CD14-positive monocyte (primary cell): Measurements from ENCODE around the gene MDH1B. TPM values are rescaled to one million over a fixed set of nuclear protein-coding genes. Genes with fewer than 3 reads are reported as not detected.

Source experiments
- DNase-seq, 3 donors: peaks; one replicate each; pipeline ENCODE4 v3.0.0-alpha.2; 2011 to 2022
- H2AFZ ChIP-seq: 2 replicates; pipeline ENCODE4 v1.6.0; 2012; ENCODE audit warnings: mild to moderate bottlenecking, low read depth, low read length, inconsistent platforms; ENCODE audit not compliant: insufficient read depth, poor library complexity, severe bottlenecking
- H3K27ac ChIP-seq, 2 donors: 1 replicate in 1 of 2; 2 replicates in 1 of 2; pipeline ENCODE4 v1.5.1; 2012 to 2013; ENCODE audit warnings: low read length in 2 of 2, control low read depth in 1 of 2, inconsistent platforms in 1 of 2, low read depth in 1 of 2, mild to moderate bottlenecking in 1 of 2
- H3K27me3 ChIP-seq, 2 donors: one replicate each; pipeline versions ENCODE4 v1.6.0 to v1.6.1; 2011 to 2013; ENCODE audit warnings: low read length in 2 of 2; ENCODE audit not compliant: control insufficient read depth in 2 of 2, insufficient read depth in 2 of 2
- H3K36me3 ChIP-seq, 2 donors: replicated peaks in 1 of 2; 1 replicate in 1 of 2; 2 replicates in 1 of 2; pipeline versions ENCODE4 v1.5.1 to v1.6.1; 2012 to 2013; ENCODE audit warnings: low read length in 2 of 2, control low read depth in 1 of 2, inconsistent platforms in 1 of 2, mild to moderate bottlenecking in 1 of 2; ENCODE audit not compliant: insufficient read depth in 2 of 2, control insufficient read depth in 1 of 2
- H3K4me1 ChIP-seq, 2 donors: 1 replicate in 1 of 2; 2 replicates in 1 of 2; pipeline versions ENCODE4 v1.5.1 to v1.6.1; 2012 to 2013; ENCODE audit warnings: low read length in 2 of 2, control low read depth in 1 of 2, inconsistent platforms in 1 of 2, mild to moderate bottlenecking in 1 of 2, moderate library complexity in 1 of 2; ENCODE audit not compliant: insufficient read depth in 2 of 2, control insufficient read depth in 1 of 2
- H3K4me2 ChIP-seq: replicated peaks from 2 replicates; pipeline ENCODE3; 2012; ENCODE audit warnings: low read length, moderate library complexity, mild to moderate bottlenecking; ENCODE audit not compliant: poor library complexity, severe bottlenecking; ENCODE audit errors: extremely low read depth
- H3K4me3 ChIP-seq, 3 experiments: fragments of 200-600 bp in 1 of 3; sonication (generic) in 1 of 3; replicated peaks in 1 of 3; 1 replicate in 2 of 3; 2 replicates in 1 of 3; pipeline ENCODE4 v1.5.1; 2011 to 2013; ENCODE audit warnings: low read length in 3 of 3, mild to moderate bottlenecking in 3 of 3, control low read depth in 2 of 3, low read depth in 2 of 3, inconsistent platforms in 1 of 3, moderate library complexity in 1 of 3
- H3K79me2 ChIP-seq: 2 replicates; pipeline ENCODE4 v1.6.0; 2012; ENCODE audit warnings: mild to moderate bottlenecking, control low read depth, inconsistent platforms, low read length, moderate library complexity; ENCODE audit not compliant: insufficient read depth
- H3K9ac ChIP-seq: 2 replicates; pipeline ENCODE4 v1.6.0; 2017; ENCODE audit warnings: low read length, mild to moderate bottlenecking; ENCODE audit not compliant: insufficient read depth, poor library complexity, severe bottlenecking
- H3K9me3 ChIP-seq, 2 donors: replicated peaks in 1 of 2; 1 replicate in 1 of 2; 2 replicates in 1 of 2; pipeline versions ENCODE4 v1.5.1 to v1.6.1; 2012 to 2013; ENCODE audit warnings: low read length in 2 of 2, control low read depth in 1 of 2; ENCODE audit not compliant: control insufficient read depth in 1 of 2, insufficient read depth in 1 of 2
- H4K20me1 ChIP-seq: 2 replicates; pipeline ENCODE4 v1.6.0; 2012; ENCODE audit warnings: mild to moderate bottlenecking, low read length, control low read depth, moderate library complexity; ENCODE audit not compliant: insufficient read depth
- H3K27ac Mint-ChIP-seq, 7 donors: one replicate each; pipeline ENCODE4 v1.8.0; 2020; ENCODE audit warnings: mild to moderate bottlenecking in 7 of 7, mixed read lengths in 7 of 7, moderate library complexity in 6 of 7, inconsistent platforms in 2 of 7
- H3K27me3 Mint-ChIP-seq, 3 donors: one replicate each; pipeline ENCODE4 v1.8.0; 2021 to 2022; ENCODE audit warnings: low read depth in 3 of 3, mild to moderate bottlenecking in 3 of 3, mixed read lengths in 3 of 3, moderate library complexity in 3 of 3, inconsistent platforms in 1 of 3
- H3K36me3 Mint-ChIP-seq, 2 donors: one replicate each; pipeline ENCODE4 v1.8.0; 2020; ENCODE audit warnings: mixed read lengths in 2 of 2, inconsistent platforms in 1 of 2, mild to moderate bottlenecking in 1 of 2
- H3K4me1 Mint-ChIP-seq: one replicate; pipeline ENCODE4 v1.8.0; 2020; ENCODE audit warnings: mild to moderate bottlenecking, mixed read lengths
- H3K4me3 Mint-ChIP-seq, 2 donors: one replicate each; pipeline ENCODE4 v1.8.0; 2020; ENCODE audit warnings: mild to moderate bottlenecking in 2 of 2, mixed read lengths in 2 of 2, moderate library complexity in 1 of 2
- H3K9me3 Mint-ChIP-seq, 7 donors: one replicate each; pipeline ENCODE4 v1.8.0; 2020 to 2022; ENCODE audit warnings: mixed read lengths in 7 of 7, mild to moderate bottlenecking in 6 of 7, moderate library complexity in 6 of 7, inconsistent platforms in 2 of 7
- WGBS: methylation state at CpG from one replicate; pipeline ENCODE4 v1.1.5; 2013; ENCODE audit warnings: missing lambda C conversion rate; ENCODE audit not compliant: insufficient coverage; 5-methylcytosine and 5-hydroxymethylcytosine counted together
- intact Hi-C, 2 donors: fragments of 100-400 bp; cut with micrococcal nuclease; formaldehyde crosslinking; loops; one replicate each; pipeline versions ENCODE4 v1.15.0 to v1.15.1; 2023
- polyA plus RNA-seq, 3 donors: library from polyadenylated mRNA; depleted of rRNA in 1 of 3; unstranded in 2 of 3; stranded (reverse) in 1 of 3; fragments of 300-500 nt in 2 of 3; fragments of >200 nt in 1 of 3; fragmentation: Illumina TruSeq in 2 of 3; gene quantifications; 1 replicate in 2 of 3; 2 replicates in 1 of 3; pipeline ENCODE4 v1.2.3, GENCODE V29; 2012 to 2021
- TF ChIP-seq, protein P1 (sequence below): fragments of 200-600 bp; IDR thresholded peaks from one replicate; pipeline ENCODE4 v1.8.0; 2022; ENCODE audit warnings: antibody characterized with exemption, mild to moderate bottlenecking

Gene MDH1B
- polyA plus RNA-seq, 3 donors: not detected

DNA sequence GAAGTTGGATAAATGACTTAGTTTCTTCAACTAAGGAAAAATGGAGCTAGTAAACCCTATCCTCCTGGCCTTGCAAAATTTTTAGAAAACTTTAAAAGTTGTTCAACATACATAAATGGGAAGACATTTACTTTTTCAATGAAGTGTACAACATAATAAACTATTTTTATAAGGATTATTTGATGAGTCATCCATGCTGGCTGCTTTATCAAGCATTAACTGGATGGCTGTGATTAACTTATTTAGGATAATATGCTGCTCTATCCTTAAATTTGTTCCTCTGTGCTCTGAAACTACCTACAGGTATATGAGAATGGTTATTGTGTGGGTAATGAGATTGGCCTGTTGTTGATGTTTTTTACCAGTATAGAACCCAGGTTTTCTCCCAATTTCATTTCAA lies 68.2 kb downstream of the MDH1B start:
- H3K36me3 Mint-ChIP-seq: no peaks in the 10 kb centered on the region
- Histone ChIP-seq H3K27ac (no peak overlapping the region), H3K4me2 (no peak overlapping the region), H3K79me2 (no peaks in the 10 kb centered on the region), H2AFZ (no peak overlapping the region), H3K27me3 (no peaks in the 10 kb centered on the region), H3K4me3 (no peak overlapping the region), H4K20me1 (no peaks in the 10 kb centered on the region), H3K36me3 (no peaks in the 10 kb centered on the region), H3K4me1 (peaks cover 6 to 7% of the 10 kb centered on the region in 2 donors), H3K9ac (no peak overlapping the region), H3K9me3 (no peaks in the 10 kb centered on the region)
- peaks cover 0 to 1% (median 0%) of the 10 kb centered on the region in 3 donors for H3K27me3 Mint-ChIP-seq
- no peak overlapping the region for H3K27ac Mint-ChIP-seq
- H3K4me3 Mint-ChIP-seq: no peak overlapping the region
- DNase-seq: no peak
- intact Hi-C loops: loop anchor here in 1 of 2 donors (10.0 kb wide), 1 partner anchor 778 kb away; no protein-coding TSS in a partner anchor
- TF ChIP-seq, protein P1, sequence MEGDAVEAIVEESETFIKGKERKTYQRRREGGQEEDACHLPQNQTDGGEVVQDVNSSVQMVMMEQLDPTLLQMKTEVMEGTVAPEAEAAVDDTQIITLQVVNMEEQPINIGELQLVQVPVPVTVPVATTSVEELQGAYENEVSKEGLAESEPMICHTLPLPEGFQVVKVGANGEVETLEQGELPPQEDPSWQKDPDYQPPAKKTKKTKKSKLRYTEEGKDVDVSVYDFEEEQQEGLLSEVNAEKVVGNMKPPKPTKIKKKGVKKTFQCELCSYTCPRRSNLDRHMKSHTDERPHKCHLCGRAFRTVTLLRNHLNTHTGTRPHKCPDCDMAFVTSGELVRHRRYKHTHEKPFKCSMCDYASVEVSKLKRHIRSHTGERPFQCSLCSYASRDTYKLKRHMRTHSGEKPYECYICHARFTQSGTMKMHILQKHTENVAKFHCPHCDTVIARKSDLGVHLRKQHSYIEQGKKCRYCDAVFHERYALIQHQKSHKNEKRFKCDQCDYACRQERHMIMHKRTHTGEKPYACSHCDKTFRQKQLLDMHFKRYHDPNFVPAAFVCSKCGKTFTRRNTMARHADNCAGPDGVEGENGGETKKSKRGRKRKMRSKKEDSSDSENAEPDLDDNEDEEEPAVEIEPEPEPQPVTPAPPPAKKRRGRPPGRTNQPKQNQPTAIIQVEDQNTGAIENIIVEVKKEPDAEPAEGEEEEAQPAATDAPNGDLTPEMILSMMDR: no peak
- H3K4me1 Mint-ChIP-seq: peaks cover 12% of the 10 kb centered on the region
- H3K9me3 Mint-ChIP-seq: no peaks in the 10 kb centered on the region

DNA sequence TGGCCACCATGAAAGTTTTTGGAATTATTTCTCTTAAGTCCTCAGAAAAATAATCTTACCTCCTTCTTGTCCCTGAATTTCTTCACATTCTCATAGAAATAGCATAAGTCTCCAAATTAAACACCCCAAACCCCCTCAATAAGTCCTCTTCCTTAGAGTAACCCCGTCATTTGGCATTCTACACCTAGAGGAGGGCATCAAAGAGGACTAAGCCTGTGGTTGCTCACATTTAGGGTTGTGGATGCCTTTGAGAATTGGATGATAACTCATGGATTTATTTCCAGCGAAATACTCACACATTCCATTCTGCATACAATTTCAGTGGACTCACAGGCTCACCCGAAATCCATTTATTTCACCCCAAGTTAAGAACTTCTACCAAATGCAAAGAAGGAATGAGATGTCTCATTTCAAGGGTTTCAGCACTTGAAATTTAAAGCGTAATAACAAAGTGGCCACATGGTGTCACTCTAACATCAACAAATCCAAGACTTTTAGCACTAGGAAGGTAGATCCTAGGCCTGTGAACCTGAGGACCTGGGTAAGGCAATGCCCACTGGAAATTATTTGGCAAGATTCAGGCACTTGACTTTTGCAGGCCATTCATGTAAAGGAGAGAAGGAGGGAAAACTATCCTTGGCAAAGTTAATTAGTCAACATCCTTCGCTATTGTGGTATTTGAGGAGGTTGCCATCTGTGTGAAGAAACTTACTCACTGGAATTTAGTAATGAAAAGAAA lies 71.6 kb downstream of the MDH1B start:
- Histone ChIP-seq H3K79me2 (no peaks in the 10 kb centered on the region), H3K4me3 (no peak overlapping the region), H3K4me2 (no peak overlapping the region), H4K20me1 (no peaks in the 10 kb centered on the region), H3K9ac (no peak overlapping the region), H3K27me3 (no peaks in the 10 kb centered on the region), H3K27ac (no peak overlapping the region), H3K4me1 (no peaks in the 10 kb centered on the region), H2AFZ (no peak overlapping the region), H3K9me3 (no peaks in the 10 kb centered on the region), H3K36me3 (no peaks in the 10 kb centered on the region)
- Mint-ChIP-seq H3K27ac (no peak overlapping the region), H3K36me3 (no peaks in the 10 kb centered on the region), H3K27me3 (no peaks in the 10 kb centered on the region), H3K9me3 (no peaks in the 10 kb centered on the region), H3K4me1 (peaks cover 1% of the 10 kb centered on the region), H3K4me3 (no peak overlapping the region)
- WGBS: 100% methylated on average over 1 of the region's 5 CpGs
- peak; percentile 16 to 53 (median 49) for DNase-seq
- TF ChIP-seq, protein P1: peak; percentile 74
- intact Hi-C loops: loop anchor here (2.0 to 10.0 kb wide), 4 partner anchors 89 to 781 kb away; no protein-coding TSS in a partner anchor
